Activated CD4-positive, alpha-beta T cell treated with anti-CD3 and anti-CD28 coated beads for 24 hours (primary cell): ENCODE data around the gene SPCS3.
"Not testable (repeated sequence)": the region's sequence is repeated elsewhere in the genome, so short reads cannot be mapped to it uniquely, and the experiment has no call there.

Experiments used
- DNase-seq, 2 donors: peaks; one replicate each; pipeline ENCODE4 v3.0.0-alpha.2; 2020; ENCODE audit warnings: low read depth in 2 of 2

The SPCS3 gene

DNA sequence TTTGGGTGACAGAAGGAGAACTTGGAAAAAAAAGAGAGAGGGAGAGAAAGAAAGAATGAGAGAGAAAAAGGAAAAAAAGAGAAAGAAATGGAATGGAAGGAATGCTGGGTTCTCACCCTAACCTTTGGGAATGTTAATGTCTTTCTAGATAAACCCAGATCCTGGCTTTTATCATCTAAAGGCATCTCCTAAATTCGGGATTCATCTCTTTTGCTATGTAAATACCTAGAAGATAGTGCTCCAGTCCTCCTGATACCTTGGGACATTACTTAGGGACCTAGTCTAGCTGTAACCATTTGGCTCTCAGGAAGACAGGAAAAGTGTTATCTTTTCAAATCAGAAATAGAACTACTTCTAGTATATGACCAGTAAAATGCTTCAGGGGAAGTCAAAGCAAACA lies 15.8 kb upstream of the SPCS3 start:
- DNase-seq = no peak

DNA sequence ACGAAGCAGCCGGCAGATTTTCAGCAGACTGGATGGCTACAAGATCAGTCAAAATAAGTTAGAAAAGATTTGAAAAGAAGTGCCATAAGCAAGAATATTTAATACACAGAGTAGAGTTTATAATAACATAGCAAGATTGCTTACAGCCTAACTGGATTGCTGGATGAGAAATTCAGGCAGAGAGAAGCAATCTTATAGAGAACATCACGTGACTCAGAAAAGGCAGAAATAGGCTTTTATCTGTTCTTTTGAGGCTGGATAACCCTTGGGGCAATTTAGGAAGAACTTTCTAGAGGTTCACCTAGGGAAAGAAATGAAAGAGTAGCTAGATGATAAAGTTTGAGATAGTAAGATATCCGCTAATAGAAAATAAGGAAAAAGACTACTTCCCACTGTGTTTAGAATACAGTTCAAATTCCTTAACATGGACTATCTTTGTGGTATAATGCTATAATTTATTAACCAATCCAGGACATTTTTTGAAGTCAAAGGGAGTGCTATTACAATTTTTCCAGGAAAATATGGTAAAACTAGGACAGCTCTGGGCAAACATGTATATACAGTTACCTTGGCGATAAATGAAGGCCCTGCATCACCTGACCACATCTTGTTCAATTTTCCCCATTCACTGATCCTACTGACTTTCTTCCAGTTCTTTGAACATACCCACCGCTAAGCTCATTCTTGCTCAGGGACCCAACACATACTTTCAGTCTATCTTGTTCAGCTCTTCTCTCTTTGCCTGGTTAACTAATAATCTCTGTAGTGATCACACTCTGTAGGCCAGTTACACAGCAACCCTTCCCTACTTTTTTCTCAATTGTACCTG lies 12.7 kb upstream of the SPCS3 start:
- no peak for DNase-seq

DNA sequence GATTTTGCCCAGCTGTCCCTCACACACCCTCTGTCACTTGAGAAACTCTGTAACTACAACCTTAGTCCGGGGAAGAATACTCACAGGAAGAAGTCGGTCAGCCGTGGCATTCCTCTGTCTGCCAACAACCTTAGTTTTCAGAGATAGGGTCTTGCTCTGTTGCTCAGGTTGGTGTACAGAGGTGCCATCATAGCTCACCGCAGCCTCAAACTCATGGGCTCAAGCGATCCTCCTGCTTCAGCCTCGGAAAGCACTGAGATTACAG lies 12.2 kb upstream of the SPCS3 start:
- DNase-seq = no peak

DNA sequence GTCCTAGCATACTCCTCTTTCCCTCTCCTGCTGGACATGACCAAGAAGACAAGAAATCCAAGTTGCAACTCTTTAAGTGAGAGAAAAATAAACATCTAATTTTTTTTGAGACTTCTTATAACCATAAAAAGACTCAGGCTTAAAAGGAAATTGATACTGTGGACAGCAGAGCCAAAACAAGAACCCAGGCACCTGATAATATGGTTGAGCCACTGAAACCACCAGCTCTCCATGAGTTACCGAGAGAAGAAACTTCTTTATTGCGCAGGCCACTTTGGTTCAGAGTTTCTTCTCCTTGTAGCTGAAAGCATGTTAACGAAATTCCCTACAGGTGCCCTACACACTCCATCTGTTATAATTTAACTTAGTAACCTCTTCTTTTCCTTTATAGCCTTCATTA lies 11.3 kb upstream of the SPCS3 start:
- DNase-seq = no peak

DNA sequence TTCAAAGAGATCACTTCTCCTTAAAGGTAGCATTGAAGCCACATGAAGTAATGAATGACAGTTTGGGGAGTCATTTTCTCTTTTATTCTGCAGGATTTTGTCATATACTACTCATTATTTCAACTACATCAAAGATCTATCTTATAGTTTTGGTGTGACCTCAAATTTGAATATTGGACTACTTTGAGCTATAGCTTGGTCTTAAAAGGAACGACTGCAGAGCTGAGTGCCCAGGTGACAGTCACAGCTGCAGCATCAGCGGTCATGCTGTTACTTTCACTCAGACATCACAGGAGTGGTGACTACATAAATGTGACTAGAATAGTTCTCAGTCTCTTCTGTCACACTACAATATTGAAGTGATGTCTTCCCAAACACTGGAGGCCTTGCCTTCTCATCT lies 10.7 kb upstream of the SPCS3 start:
- no peak for DNase-seq

DNA sequence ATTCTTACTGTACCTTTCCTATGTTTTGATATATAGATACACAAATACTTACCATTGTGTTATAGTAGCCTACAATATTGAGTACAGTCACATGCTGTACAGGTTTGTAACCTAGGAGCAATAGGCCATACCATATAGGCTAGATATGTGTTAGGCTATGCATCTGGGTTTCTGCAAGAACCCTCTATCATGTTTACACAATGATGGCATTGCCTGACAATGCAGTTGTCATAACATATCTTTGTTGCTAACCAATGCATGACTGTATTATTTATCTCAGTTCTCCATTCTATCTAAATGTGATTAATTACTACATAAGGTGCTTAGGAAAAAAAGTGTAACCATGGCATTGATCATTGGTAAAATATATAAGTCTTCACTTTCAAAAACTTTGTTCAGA lies 10.0 kb upstream of the SPCS3 start:
- no peak for DNase-seq

DNA sequence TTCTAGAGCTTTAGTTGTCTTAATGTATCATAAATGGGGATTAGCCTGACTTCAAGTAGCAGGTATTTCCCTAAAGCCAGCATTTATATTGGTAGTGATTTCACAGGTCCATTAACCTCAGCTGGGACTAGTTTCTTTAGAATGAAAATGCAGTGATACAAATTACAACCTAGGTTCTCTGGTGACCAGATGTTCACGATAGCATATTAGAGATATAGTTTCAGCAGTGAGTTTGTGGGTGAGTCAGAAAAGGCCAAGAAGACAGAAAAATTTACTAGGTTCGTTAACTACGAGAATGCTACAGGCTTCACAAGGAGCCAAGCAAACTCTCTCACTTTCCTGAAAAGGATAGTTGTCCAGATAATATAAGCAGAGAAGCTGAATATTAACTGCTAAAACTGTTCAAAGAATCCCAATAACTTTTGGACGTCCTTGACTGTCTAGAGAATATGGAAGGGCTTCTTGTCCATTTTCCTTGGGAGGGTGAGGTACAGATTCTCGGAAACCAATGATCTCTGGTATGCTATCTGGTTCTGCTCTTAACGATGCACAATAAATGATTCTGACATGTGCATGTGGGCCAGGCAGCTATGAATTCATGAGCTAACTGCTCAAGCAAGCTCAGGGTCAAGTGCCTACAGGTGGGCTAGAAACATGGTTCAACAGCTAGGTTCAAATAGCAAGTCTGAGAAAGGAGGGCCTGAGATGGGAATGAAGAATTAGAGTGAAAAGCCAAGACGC lies 6.0 kb upstream of the SPCS3 start:
- no peak for DNase-seq

DNA sequence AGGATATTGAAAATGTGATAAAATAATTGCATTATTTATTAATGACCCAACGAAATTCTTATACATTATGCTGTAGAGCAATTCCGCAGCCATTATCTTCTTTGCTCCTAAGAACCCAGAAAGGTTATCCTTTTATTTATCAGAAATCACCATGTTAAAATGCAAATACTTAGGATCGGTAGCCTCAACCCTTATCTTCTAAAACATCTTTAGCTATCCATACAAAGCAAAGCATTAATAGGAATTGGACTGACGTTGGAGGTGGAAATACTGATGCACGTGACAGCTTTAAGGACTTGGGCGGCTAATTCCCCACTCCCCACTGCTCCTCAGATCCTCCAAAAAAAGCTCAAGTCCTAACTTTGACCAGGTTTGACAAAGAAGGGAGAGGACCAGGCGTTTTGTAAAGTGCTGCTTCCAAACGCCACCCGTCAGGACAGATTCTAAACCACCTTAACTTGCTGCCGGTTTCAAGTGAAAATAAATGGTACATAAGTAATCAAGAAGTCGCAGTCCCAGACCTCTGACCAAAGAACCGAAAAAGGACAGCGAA lies 539 bp upstream of the SPCS3 start:
- no peak for DNase-seq

DNA sequence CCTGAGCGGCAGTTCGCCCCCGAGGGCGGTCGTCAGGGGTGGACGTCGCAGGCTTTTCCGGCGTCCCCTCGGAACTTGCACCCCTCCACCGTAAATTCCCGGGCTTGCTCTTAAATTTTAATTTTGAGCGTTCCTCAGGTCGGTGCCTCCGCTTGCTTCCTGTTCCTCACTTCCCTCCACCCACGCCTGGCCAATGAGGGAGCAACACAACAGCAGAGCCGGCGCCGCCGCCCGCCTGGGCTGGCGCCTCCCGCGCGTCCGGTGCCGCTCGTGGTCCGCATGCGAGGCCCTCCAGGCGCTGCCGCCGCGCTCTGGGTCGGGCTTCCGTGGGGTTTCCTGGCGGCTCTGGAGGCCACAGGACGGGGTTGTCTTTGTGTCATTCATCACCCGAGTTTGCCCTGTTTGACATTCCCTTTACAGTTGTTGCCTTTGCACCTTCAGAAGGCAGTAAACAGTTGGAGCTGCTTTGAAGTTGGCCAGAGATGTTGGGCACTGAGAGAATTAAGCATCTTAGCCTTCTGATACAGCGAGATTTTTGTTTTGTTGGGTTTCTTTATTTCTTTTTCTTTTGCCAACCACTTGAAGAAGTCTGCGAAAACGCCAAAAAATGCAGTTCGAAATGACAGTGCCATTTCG lies 692 bp downstream of the SPCS3 start:
- DNase-seq = peak; percentile 76 to 80

DNA sequence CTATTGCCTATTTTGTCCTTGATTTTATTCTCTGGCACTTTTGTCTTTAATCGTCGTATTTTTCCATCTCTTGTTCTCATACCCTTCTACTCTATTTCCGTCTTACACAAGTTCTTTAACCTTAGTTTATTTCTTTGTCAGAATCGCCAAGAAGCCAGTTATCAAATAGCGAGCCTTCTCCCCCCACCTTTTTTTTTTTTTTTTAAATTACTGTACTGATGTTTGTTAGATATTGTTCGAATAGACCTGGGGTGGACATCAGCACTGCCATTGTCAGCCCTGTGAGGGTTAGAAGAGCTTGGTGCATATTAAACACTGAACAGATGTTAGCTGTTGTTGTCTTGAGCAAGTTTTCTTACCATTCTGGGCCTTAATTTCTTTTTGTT lies 1.2 kb downstream of the SPCS3 start:
- DNase-seq = no peak

DNA sequence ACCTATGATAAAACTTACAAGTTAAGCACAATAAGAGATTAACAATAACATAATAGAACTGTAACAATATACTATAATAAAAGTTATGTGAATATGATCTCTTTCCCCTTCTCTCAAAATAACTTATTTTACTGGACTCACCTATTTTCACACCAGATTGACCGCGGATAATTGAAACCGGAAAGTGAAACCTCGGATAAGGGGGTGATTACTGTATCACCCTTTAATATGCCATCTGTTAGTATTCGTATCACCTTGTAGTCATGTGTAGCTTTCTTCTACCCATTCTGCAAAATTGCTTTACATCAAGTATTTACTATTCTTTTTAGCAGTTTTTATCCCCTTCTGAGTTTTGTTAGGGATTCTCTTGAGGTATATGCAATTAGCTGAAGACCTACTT lies 1.8 kb downstream of the SPCS3 start:
- DNase-seq = no peak

DNA sequence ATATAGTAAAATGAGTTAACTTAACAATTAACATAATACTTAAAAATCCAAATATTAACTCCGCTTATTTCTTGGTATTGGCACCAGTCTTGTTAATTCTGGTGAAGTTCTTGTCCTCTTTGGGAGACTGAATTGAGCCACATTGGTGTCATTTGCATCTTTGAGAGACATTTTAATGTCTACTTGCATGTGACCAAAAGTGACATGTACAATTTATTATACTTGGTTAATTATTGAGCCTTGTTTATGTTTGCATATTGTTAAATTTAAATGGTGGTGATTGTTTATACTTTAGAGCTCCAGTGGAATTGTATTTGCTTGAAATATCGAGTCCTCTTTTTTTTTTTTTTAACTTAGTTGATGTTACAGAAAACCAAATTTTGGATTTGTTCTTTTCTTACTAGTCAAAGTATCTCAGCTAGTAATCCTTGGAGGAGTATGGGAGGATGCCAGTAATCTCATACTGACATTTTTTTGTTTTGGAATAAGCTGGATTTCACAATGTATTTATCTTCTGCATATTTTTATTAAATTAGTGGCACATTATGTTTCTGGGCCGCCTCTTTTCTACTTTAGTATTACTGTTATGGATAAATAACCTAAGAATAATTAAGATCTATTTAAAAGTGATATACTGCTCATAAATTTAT lies 3.9 kb downstream of the SPCS3 start:
- DNase-seq = no peak

DNA sequence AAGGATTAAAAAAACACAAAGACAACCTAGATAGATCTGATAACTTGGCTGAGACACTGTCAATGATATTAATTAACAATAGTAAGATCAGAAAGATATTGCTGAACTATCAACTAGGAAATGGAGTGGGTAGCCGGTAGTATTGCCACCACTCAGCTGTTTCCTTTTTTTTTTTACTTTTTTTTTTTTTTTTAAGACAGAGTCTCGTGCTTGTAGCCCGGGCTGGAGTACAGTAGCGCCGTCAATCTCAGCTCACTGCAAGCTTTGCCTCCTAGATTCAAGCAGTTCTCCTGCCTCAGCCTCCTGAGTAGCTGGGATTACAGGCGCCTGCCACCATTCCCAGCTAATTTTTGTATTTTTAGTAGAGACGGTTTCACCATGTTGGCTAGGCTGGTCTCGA lies 5.1 kb downstream of the SPCS3 start:
- DNase-seq = not testable (repeated sequence)

DNA sequence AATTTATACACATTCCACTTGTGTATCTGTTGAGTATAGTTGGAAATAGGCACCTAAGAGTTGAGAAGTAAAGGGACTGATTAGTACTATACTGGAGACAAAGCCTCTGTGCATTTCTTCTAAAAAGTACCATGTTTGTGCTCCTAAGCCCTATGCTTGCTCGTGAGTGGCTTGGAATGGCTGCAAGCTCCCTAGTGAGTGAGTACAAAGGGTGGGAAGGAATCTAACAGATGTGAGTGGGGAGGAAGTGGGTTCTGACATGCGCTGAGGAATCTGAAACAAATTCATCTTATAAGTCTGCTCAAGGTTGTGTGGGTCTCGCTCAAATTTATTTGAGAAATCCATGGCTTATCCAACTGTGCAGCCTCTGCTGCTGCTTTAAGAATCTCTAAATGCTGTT lies 13.3 kb downstream of the SPCS3 start:
- DNase-seq = no peak

DNA sequence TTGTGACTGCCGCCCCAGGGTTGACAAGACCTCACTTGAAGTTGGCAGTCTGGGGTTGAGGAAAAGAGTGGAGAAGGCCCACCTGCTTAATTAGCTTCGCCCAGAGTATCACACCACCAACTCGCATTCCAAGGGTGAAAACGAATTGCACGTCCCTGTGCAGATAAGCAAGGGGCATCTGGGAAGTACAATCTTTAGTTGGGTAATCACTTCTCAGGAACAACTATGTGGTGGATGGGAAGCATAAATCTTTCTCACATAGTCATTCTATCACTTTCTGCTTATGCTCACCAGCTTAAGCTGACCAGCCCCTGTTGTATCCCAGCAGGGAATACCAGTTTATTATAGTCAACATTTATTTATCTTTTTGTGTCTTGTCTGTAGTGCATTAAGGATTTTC lies 14.3 kb downstream of the SPCS3 start:
- no peak for DNase-seq

DNA sequence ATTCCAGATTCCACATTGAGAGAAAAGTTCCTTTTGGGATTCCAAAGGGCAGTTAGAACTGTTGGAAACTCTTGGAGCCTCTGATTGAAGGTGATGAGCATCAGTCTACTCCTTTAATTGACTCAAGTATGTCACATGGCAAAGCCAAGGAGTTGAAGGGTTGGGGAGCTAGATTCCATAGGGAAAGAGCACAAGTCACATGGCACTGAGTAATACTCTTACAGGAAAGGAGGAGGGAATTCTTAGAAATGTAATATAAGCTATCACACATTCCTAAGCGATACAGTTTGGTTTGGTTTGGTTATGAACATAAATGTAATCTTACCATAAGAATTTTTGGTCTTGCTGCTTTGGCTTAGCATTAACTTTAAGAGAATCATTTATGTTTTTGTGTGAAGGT lies 15.7 kb downstream of the SPCS3 start:
- DNase-seq = no peak

DNA sequence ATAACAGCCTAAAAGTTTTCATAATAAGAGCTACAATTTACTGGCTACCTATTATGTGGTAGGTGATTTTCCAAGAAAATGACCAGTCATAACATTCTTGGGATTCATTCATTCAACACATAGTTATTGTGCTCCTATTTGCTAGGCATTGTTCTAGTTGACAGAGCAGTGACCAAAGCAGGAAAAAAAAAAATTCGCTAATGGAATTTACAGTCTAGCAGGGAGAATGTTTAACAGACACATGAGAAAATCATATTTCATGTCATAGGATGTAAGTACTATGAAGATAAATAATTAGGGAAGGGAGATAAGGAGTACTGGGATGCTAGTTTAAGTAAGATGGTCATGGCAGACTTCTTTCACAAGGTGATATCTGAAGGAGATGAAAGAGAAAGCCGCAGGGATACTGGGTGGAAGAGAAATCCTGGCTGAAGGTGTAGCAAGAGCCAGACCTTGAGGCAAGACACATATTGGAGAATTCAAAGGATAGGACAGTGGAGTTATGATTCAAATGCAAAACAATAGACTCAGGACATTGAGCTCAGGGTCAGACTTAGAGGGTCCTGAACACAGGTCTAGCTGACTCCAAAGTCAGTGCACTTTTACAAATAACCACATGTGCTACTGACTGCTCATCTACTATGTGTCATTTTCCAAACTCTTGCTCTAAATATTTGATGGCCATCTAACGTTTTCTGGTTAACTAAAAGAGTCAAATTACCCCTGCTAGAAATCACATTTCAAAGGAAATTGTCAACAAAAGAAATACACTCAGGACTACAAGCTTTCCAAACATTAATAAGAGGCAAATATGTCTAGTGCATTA lies 20.4 kb downstream of the SPCS3 start:
- no peak for DNase-seq

DNA sequence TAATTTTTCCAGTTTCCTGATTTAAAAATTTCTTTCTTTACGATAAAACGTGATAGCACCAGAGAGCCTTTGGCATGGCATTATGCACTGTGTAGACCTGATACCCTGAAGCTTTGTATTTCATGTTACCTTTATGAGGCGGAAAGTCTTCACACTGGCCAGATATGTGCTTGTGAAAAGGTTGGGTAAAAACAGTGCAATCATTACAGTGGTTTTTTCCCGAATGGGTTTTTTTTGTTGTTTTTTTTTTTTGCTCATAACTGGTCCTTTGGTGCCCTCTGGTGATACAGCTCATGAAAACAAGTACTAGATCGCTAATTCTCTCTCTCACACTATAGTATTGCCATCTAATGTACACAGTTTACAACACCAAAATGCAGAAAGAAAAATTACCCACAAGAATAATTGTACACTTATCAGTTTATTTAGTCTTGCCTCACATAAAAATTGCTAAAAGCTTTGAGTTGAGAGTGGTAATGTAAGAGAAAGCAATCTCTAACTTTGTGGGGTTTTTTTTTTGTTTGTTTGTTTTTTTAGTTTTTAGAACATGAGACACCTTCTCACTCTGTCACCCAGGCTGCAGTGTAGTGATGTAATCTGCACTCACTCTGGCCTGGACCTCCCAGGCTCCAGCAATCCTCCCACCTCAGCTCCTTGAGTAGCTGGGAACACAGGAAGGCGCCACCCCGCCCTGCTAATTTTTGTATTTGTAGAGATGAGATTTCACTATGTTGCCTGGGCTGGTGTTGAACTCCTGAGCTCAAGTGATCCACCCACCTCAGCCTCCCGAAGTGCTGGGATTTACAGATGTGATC lies 21.3 kb downstream of the SPCS3 start:
- DNase-seq = no peak

DNA sequence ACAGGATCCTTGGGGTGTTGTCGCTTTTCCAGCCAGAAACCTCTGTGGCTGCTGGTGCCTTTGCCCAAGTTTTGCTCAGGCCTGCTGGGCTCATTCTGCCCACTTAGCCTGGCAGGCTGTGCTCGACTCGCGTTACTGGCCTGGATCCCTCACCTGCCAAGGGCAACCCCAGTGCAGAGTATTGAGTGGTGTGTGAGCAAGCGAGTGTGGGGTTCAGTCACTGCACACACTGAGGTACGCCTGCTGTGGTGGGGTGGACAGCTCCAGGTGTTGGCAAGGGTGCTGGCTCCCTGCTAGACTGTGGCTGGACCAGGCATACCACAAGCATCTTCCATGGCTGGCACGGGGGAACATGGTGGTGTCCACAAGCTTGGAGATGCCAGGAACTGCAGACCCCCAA lies 22.6 kb downstream of the SPCS3 start:
- DNase-seq = no peak

DNA sequence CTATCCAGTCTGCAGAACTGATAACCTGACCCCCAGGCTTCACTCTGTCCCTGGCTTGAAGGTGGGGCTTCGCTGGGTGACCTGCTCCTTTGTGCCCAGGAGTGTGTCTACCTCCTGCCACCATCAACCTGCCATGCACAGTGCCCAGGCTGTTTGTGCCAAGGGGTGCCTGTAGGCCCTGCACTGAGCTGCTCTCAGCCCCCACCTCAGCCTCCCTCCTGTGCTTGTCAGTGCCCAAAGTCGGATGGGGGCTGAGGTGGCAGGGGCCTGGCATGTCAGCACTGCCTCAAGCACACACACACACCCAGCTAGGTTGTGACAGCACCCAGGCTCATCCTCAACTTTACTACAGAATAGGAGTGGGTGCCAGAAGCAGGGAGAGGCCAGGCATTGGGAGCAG lies 23.5 kb downstream of the SPCS3 start:
- no peak for DNase-seq

DNA sequence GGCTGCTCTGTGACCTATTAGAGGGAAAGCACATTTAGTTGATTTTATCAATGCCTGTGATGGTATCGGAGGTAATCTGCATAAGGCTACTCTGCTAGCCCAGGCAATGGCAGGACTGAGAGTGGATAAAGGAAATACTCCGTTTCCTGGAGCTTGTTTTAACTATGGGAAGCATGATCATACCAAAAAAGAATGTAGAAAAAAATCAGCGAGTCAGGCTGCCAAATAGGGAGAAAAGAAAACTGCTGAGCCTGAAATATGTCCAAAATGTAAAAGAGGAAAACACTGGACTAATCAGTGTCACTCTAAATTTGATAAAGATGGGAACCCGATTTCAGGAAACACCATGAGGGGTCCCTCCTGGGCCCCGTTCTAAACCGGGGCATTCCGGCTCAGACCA lies 25.6 kb downstream of the SPCS3 start:
- DNase-seq = not testable (repeated sequence)
